ENCODE results near the gene SORCS1.

The SORCS1 gene

GRCh38 chr10:106863549-106863948 lies 301.0 kb downstream of the SORCS1 start:
- no peak overlapping the region for H3K4me3 ChIP-seq
- no peak overlapping the region for H3K9ac ChIP-seq (ENCODE audit: insufficient read length)
- H3K9me3 ChIP-seq (ENCODE audit: low read depth, low read length) = no peaks in the 10 kb centered on the region
- no peak for TF ChIP-seq FOXP2 (optimal IDR thresholded peaks at IDR 0.05; ENCODE audit: control extremely low read depth, extremely low read length, insufficient read depth)
- no peak for TF ChIP-seq EZH2 (IDR thresholded peaks at IDR 0.05)
- no peak for TF ChIP-seq POLR2AphosphoS5 (IDR thresholded peaks at IDR 0.05; ENCODE audit: borderline replicate concordance, low read depth, low read length)
- H3K27ac ChIP-seq = no peak overlapping the region
- no peak for DNase-seq (ENCODE audit: low read depth, low spot score)
- H3K36me3 ChIP-seq (ENCODE audit: insufficient read depth, low read length) = no peaks in the 10 kb centered on the region

GRCh38 chr10:106859892-106860652 lies 304.4 kb downstream of the SORCS1 start:
- H3K4me3 ChIP-seq = no peak overlapping the region
- TF ChIP-seq FOXP2 (optimal IDR thresholded peaks at IDR 0.05; ENCODE audit: control extremely low read depth, extremely low read length, insufficient read depth) = no peak
- TF ChIP-seq EZH2 (IDR thresholded peaks at IDR 0.05) = no peak
- no peak for TF ChIP-seq POLR2AphosphoS5 (IDR thresholded peaks at IDR 0.05; ENCODE audit: borderline replicate concordance, low read depth, low read length)
- H3K27ac ChIP-seq = no peak overlapping the region
- no peak overlapping the region for H3K9ac ChIP-seq (ENCODE audit: insufficient read length)
- no peaks in the 10 kb centered on the region for H3K36me3 ChIP-seq (ENCODE audit: insufficient read depth, low read length)
- DNase-seq (ENCODE audit: low read depth, low spot score) = no peak
- no peaks in the 10 kb centered on the region for H3K9me3 ChIP-seq (ENCODE audit: low read depth, low read length)

- no peaks in the 10 kb centered on the region for H3K9me3 ChIP-seq (ENCODE audit: low read depth, low read length)
- no peak for DNase-seq (ENCODE audit: low read depth, low spot score)
- no peak overlapping the region for H3K27ac ChIP-seq
- H3K9ac ChIP-seq (ENCODE audit: insufficient read length) = no peak overlapping the region
- TF ChIP-seq FOXP2 (optimal IDR thresholded peaks at IDR 0.05; ENCODE audit: control extremely low read depth, extremely low read length, insufficient read depth) (no peak), EZH2 (IDR thresholded peaks at IDR 0.05) (no peak), POLR2AphosphoS5 (IDR thresholded peaks at IDR 0.05; ENCODE audit: borderline replicate concordance, low read depth, low read length) (no peak)
- H3K36me3 ChIP-seq (ENCODE audit: insufficient read depth, low read length) = no peaks in the 10 kb centered on the region
- no peak overlapping the region for H3K4me3 ChIP-seq
Observed at GRCh38 chr10:106857728-106858127, 306.8 kb downstream of the SORCS1 start.

- no peak overlapping the region for H3K4me3 ChIP-seq
- no peak for DNase-seq (ENCODE audit: low read depth, low spot score)
- TF ChIP-seq POLR2AphosphoS5 (IDR thresholded peaks at IDR 0.05; ENCODE audit: borderline replicate concordance, low read depth, low read length) (no peak), EZH2 (IDR thresholded peaks at IDR 0.05) (no peak), FOXP2 (optimal IDR thresholded peaks at IDR 0.05; ENCODE audit: control extremely low read depth, extremely low read length, insufficient read depth) (no peak)
- no peaks in the 10 kb centered on the region for H3K9me3 ChIP-seq (ENCODE audit: low read depth, low read length)
- no peaks in the 10 kb centered on the region for H3K36me3 ChIP-seq (ENCODE audit: insufficient read depth, low read length)
- H3K27ac ChIP-seq = no peak overlapping the region
- H3K9ac ChIP-seq (ENCODE audit: insufficient read length) = no peak overlapping the region
Observed at GRCh38 chr10:106857213-106857612, 307.3 kb downstream of the SORCS1 start.

GRCh38 chr10:106836933-106837663 lies 327.4 kb downstream of the SORCS1 start:
- no peaks in the 10 kb centered on the region for H3K36me3 ChIP-seq (ENCODE audit: insufficient read depth, low read length)
- H3K9ac ChIP-seq (ENCODE audit: insufficient read length) = no peak overlapping the region
- H3K9me3 ChIP-seq (ENCODE audit: low read depth, low read length) = no peaks in the 10 kb centered on the region
- DNase-seq (ENCODE audit: low read depth, low spot score) = no peak
- no peak overlapping the region for H3K4me3 ChIP-seq
- TF ChIP-seq POLR2AphosphoS5 (IDR thresholded peaks at IDR 0.05; ENCODE audit: borderline replicate concordance, low read depth, low read length) (no peak), FOXP2 (optimal IDR thresholded peaks at IDR 0.05; ENCODE audit: control extremely low read depth, extremely low read length, insufficient read depth) (no peak), EZH2 (IDR thresholded peaks at IDR 0.05) (no peak)
- no peak overlapping the region for H3K27ac ChIP-seq

- Histone ChIP-seq H3K9ac (ENCODE audit: insufficient read length) (no peak overlapping the region), H3K36me3 (ENCODE audit: insufficient read depth, low read length) (no peaks in the 10 kb centered on the region), H3K4me3 (no peak overlapping the region), H3K27ac (no peak overlapping the region), H3K9me3 (ENCODE audit: low read depth, low read length) (no peaks in the 10 kb centered on the region)
- DNase-seq (ENCODE audit: low read depth, low spot score) = no peak
- no peak for TF ChIP-seq EZH2 (IDR thresholded peaks at IDR 0.05)
- no peak for TF ChIP-seq POLR2AphosphoS5 (IDR thresholded peaks at IDR 0.05; ENCODE audit: borderline replicate concordance, low read depth, low read length)
- TF ChIP-seq FOXP2 (optimal IDR thresholded peaks at IDR 0.05; ENCODE audit: control extremely low read depth, extremely low read length, insufficient read depth) = no peak
Observed at GRCh38 chr10:106832846-106833245, 331.7 kb downstream of the SORCS1 start.

- no peaks in the 10 kb centered on the region for H3K9me3 ChIP-seq (ENCODE audit: low read depth, low read length)
- no peak overlapping the region for H3K27ac ChIP-seq
- no peak overlapping the region for H3K4me3 ChIP-seq
- no peak for DNase-seq (ENCODE audit: low read depth, low spot score)
- no peak overlapping the region for H3K9ac ChIP-seq (ENCODE audit: insufficient read length)
- H3K36me3 ChIP-seq (ENCODE audit: insufficient read depth, low read length) = no peaks in the 10 kb centered on the region
- TF ChIP-seq EZH2 (IDR thresholded peaks at IDR 0.05) (no peak), POLR2AphosphoS5 (IDR thresholded peaks at IDR 0.05; ENCODE audit: borderline replicate concordance, low read depth, low read length) (no peak), FOXP2 (optimal IDR thresholded peaks at IDR 0.05; ENCODE audit: control extremely low read depth, extremely low read length, insufficient read depth) (no peak)
Observed at GRCh38 chr10:106830471-106830870, 334.0 kb downstream of the SORCS1 start.

- H3K4me3 ChIP-seq = no peak overlapping the region
- H3K36me3 ChIP-seq (ENCODE audit: insufficient read depth, low read length) = no peaks in the 10 kb centered on the region
- H3K9me3 ChIP-seq (ENCODE audit: low read depth, low read length) = no peaks in the 10 kb centered on the region
- DNase-seq (ENCODE audit: low read depth, low spot score) = no peak
- H3K9ac ChIP-seq (ENCODE audit: insufficient read length) = no peak overlapping the region
- no peak for TF ChIP-seq EZH2 (IDR thresholded peaks at IDR 0.05)
- TF ChIP-seq POLR2AphosphoS5 (IDR thresholded peaks at IDR 0.05; ENCODE audit: borderline replicate concordance, low read depth, low read length) = no peak
- no peak for TF ChIP-seq FOXP2 (optimal IDR thresholded peaks at IDR 0.05; ENCODE audit: control extremely low read depth, extremely low read length, insufficient read depth)
- no peak overlapping the region for H3K27ac ChIP-seq
Observed at GRCh38 chr10:106830006-106830405, 334.5 kb downstream of the SORCS1 start.
